DND-41 (cell line): ENCODE measurements around the gene MACROH2A2.

ENCODE experiments used
- ATAC-seq: fragments of 200-7000 bp; cut with Tn5 transposase; 3 replicates; pipeline ENCODE4 v1.9.1; 2021; ENCODE audit warnings: low read depth; ENCODE audit not compliant: insufficient read depth
- DNase-seq: peaks from one replicate; pipeline ENCODE4 v3.0.0-alpha.2; 2020
- H2AFZ ChIP-seq: 2 replicates; pipeline ENCODE4 v1.6.0; 2012; ENCODE audit warnings: low read depth, low read length
- H3K27ac ChIP-seq: 2 replicates; pipeline ENCODE4 v1.5.1; 2012; ENCODE audit warnings: low read length, inconsistent platforms
- H3K27me3 ChIP-seq: fragments of 200-600 bp; sonication (generic); 2 replicates; pipeline ENCODE4 v1.6.0; 2012; ENCODE audit warnings: low read length, mild to moderate bottlenecking, inconsistent platforms; ENCODE audit not compliant: insufficient read depth, poor library complexity
- H3K36me3 ChIP-seq: 2 replicates; pipeline ENCODE4 v1.5.1; 2012; ENCODE audit warnings: low read length, inconsistent platforms; ENCODE audit not compliant: insufficient read depth
- H3K4me1 ChIP-seq: 2 replicates; pipeline ENCODE4 v1.5.1; 2012; ENCODE audit warnings: mild to moderate bottlenecking, low read length; ENCODE audit not compliant: insufficient read depth
- H3K4me2 ChIP-seq: 2 replicates; pipeline ENCODE4 v1.6.0; 2012; ENCODE audit warnings: mild to moderate bottlenecking, moderate library complexity, low read length, inconsistent platforms; ENCODE audit not compliant: insufficient read depth
- H3K4me3 ChIP-seq, 2 experiments: fragments of 200-600 bp in 1 of 2; shearing (Covaris generic) in 1 of 2; 2 replicates each; pipeline ENCODE4 v1.5.1; 2012 to 2016; ENCODE audit warnings: inconsistent platforms in 2 of 2, low read length in 2 of 2, mild to moderate bottlenecking in 2 of 2, low read depth in 1 of 2, moderate library complexity in 1 of 2
- H3K79me2 ChIP-seq: 2 replicates; pipeline ENCODE4 v1.6.0; 2012; ENCODE audit warnings: low read length, inconsistent platforms; ENCODE audit not compliant: insufficient read depth
- H3K9ac ChIP-seq: 2 replicates; pipeline ENCODE4 v1.6.0; 2012; ENCODE audit warnings: low read depth, mild to moderate bottlenecking, inconsistent platforms, low read length, moderate library complexity
- H3K9me3 ChIP-seq: 2 replicates; pipeline ENCODE4 v1.5.1; 2012; ENCODE audit warnings: low read length, moderate library complexity, mild to moderate bottlenecking, inconsistent platforms; ENCODE audit not compliant: insufficient read depth, severe bottlenecking
- H4K20me1 ChIP-seq: 2 replicates; pipeline ENCODE4 v1.6.0; 2012; ENCODE audit warnings: low read length; ENCODE audit not compliant: insufficient read depth
- CTCF ChIP-seq: IDR thresholded peaks from 2 replicates; pipeline ENCODE4 v1.5.1; 2012; ENCODE audit warnings: borderline replicate concordance, low read length, moderate library complexity, mild to moderate bottlenecking; ENCODE audit not compliant: poor library complexity, severe bottlenecking; ENCODE audit errors: extremely low read depth
- EZH2 ChIP-seq: IDR thresholded peaks from 3 replicates; pipeline ENCODE4 v1.6.1; 2012; ENCODE audit warnings: borderline replicate concordance, low read depth, mild to moderate bottlenecking, moderate library complexity, low read length, inconsistent platforms; ENCODE audit not compliant: severe bottlenecking

MACROH2A2 gene

GRCh38 chr10:70123817-70124216 is 71.2 kb downstream of the MACROH2A2 start:
- no peaks in the 10 kb centered on the region for H3K9me3 ChIP-seq
- no peak overlapping the region for H3K27ac ChIP-seq
- TF ChIP-seq CTCF (no peak), EZH2 (no peak)
- no peaks in the 10 kb centered on the region for H3K4me1 ChIP-seq
- no peak overlapping the region for H2AFZ ChIP-seq
- no peak overlapping the region for H3K4me3 ChIP-seq
- no peak overlapping the region for H3K9ac ChIP-seq
- no peaks in the 10 kb centered on the region for H3K36me3 ChIP-seq
- H3K27me3 ChIP-seq = no peaks in the 10 kb centered on the region
- ATAC-seq = no peak
- H3K4me2 ChIP-seq = no peak overlapping the region
- H3K79me2 ChIP-seq = no peaks in the 10 kb centered on the region
- DNase-seq = no peak
- no peaks in the 10 kb centered on the region for H4K20me1 ChIP-seq

GRCh38 chr10:70124415-70124814 is 71.8 kb downstream of the MACROH2A2 start:
- no peak overlapping the region for H3K27ac ChIP-seq
- H3K79me2 ChIP-seq = no peaks in the 10 kb centered on the region
- H3K27me3 ChIP-seq = no peaks in the 10 kb centered on the region
- no peak for ATAC-seq
- no peaks in the 10 kb centered on the region for H4K20me1 ChIP-seq
- no peak overlapping the region for H3K4me3 ChIP-seq
- H3K36me3 ChIP-seq = no peaks in the 10 kb centered on the region
- TF ChIP-seq CTCF (no peak), EZH2 (no peak)
- no peak overlapping the region for H3K9ac ChIP-seq
- no peaks in the 10 kb centered on the region for H3K4me1 ChIP-seq
- H3K9me3 ChIP-seq = no peaks in the 10 kb centered on the region
- no peak overlapping the region for H2AFZ ChIP-seq
- no peak for DNase-seq
- no peak overlapping the region for H3K4me2 ChIP-seq

GRCh38 chr10:70124918-70125317 is 72.3 kb downstream of the MACROH2A2 start:
- Histone ChIP-seq H3K27me3 (no peaks in the 10 kb centered on the region), H3K9me3 (no peaks in the 10 kb centered on the region), H4K20me1 (no peaks in the 10 kb centered on the region), H3K9ac (no peak overlapping the region), H3K36me3 (no peaks in the 10 kb centered on the region), H2AFZ (no peak overlapping the region), H3K4me1 (no peaks in the 10 kb centered on the region), H3K4me3 (no peak overlapping the region), H3K79me2 (no peaks in the 10 kb centered on the region), H3K27ac (no peak overlapping the region), H3K4me2 (no peak overlapping the region)
- TF ChIP-seq EZH2 = no peak
- no peak for TF ChIP-seq CTCF
- ATAC-seq (no peak), DNase-seq (no peak)

- H3K27ac ChIP-seq = no peak overlapping the region
- no peak overlapping the region for H3K4me2 ChIP-seq
- H4K20me1 ChIP-seq = no peaks in the 10 kb centered on the region
- H3K27me3 ChIP-seq = no peaks in the 10 kb centered on the region
- peak; percentile 50; the same call in 2 of the 3 replicates for ATAC-seq
- TF ChIP-seq EZH2 = no peak
- no peak for TF ChIP-seq CTCF
- no peak overlapping the region for H3K4me3 ChIP-seq
- H2AFZ ChIP-seq = no peak overlapping the region
- H3K36me3 ChIP-seq = no peaks in the 10 kb centered on the region
- no peaks in the 10 kb centered on the region for H3K79me2 ChIP-seq
- no peak overlapping the region for H3K9ac ChIP-seq
- no peaks in the 10 kb centered on the region for H3K4me1 ChIP-seq
- H3K9me3 ChIP-seq = no peaks in the 10 kb centered on the region
- no peak for DNase-seq
These were observed 73.4 kb downstream of the MACROH2A2 start for GRCh38 chr10:70125918-70126552.
